Astrocyte (in vitro differentiated cells and primary cell): ENCODE measurements around the gene NLRX1.

Source experiments
- CTCF ChIP-seq: IDR thresholded peaks from 2 replicates; pipeline ENCODE4 v1.5.1; 2011; ENCODE audit warnings: low read depth, mild to moderate bottlenecking, inconsistent platforms, low read length, moderate library complexity; ENCODE audit not compliant: insufficient read depth
- EZH2 ChIP-seq: IDR thresholded peaks from 2 replicates; pipeline ENCODE4 v1.6.1; 2012; ENCODE audit warnings: mild to moderate bottlenecking, low read length, inconsistent platforms; ENCODE audit not compliant: insufficient read depth

GRCh38 chr11:119144825-119145486 lies 23.6 kb upstream of the NLRX1 start:
- TF ChIP-seq CTCF, result peak; percentile 39
- TF ChIP-seq EZH2, result no peak
